Measurements from ENCODE around the gene BCL6.

- TF ChIP-seq POLR2A (IDR thresholded peaks at IDR 0.05; ENCODE audit: low read depth), result no peak
- no peak for TF ChIP-seq CTCF (IDR thresholded peaks at IDR 0.05)
- no peak for TF ChIP-seq EP300 (IDR thresholded peaks at IDR 0.05)
- no peak for TF ChIP-seq POLR2AphosphoS5 (IDR thresholded peaks at IDR 0.05)
Observed at GRCh38 chr3:187734841-187735240, 10.4 kb downstream of the BCL6 start.

Measured in esophagus muscularis mucosa (tissue), 4 donors.